Measurements from ENCODE around the gene PSMD3. TPM values are rescaled to one million over a fixed set of nuclear protein-coding genes. Genes with fewer than 3 reads are reported as not detected.

The PSMD3 gene
- total RNA-seq, 1 experiment from 2014 or later: 174 TPM

- no peaks in the 10 kb centered on the region for H3K23me2 ChIP-seq (ENCODE audit: insufficient read length, low read depth, low read length, poor library complexity, severe bottlenecking)
- peaks cover 9 to 20% of the 10 kb centered on the region in 2 experiments for H3K4me1 Mint-ChIP-seq
- no CpG with 5 or more reads among the region's 3 CpGs for WGBS (ENCODE audit: extremely low coverage, insufficient read length, low lambda C conversion rate)
- no peak overlapping the region for H2AK5ac ChIP-seq (ENCODE audit: insufficient read length, low read length)
- H3K36me3 Mint-ChIP-seq (ENCODE audit: insufficient read depth in 1 of 3, low read depth in 3 of 3): no peaks in the 10 kb centered on the region
- no peak for DNase-seq
- no peaks in the 10 kb centered on the region; the same call in 1 of the 2 replicates for H3K4me1 ChIP-seq (ENCODE audit: insufficient read depth, low read length)
- H2BK5ac ChIP-seq (ENCODE audit: insufficient read length, low read length): no peak overlapping the region
- no peak overlapping the region for H3K4me3 Mint-ChIP-seq
- H3K79me2 ChIP-seq (ENCODE audit: insufficient read depth, low read length): no peaks in the 10 kb centered on the region
- no peak overlapping the region for H2BK20ac ChIP-seq (ENCODE audit: low read depth, low read length, poor library complexity, severe bottlenecking)
- no peak overlapping the region; a peak in 1 of 7 replicates for H3K27ac Mint-ChIP-seq
- H3K27me3 ChIP-seq (ENCODE audit: insufficient read depth, low read length): no peaks in the 10 kb centered on the region
- H4K91ac ChIP-seq (ENCODE audit: insufficient read length, low read depth, low read length): no peak overlapping the region
- no peak overlapping the region for H3K9ac ChIP-seq (ENCODE audit: extremely low read depth, insufficient read length, low read length)
- no peak overlapping the region for H4K5ac ChIP-seq (ENCODE audit: insufficient read length, low read depth, low read length)
- H2BK120ac ChIP-seq (ENCODE audit: low read depth, low read length, poor library complexity, severe bottlenecking): no peak overlapping the region
- H3K14ac ChIP-seq (ENCODE audit: insufficient read depth, low read length): no peak overlapping the region
- H3T11ph ChIP-seq (ENCODE audit: low read length): no peak overlapping the region
- no peak overlapping the region for H2BK15ac ChIP-seq (ENCODE audit: low read depth, low read length)
- no peaks in the 10 kb centered on the region for H3K9me3 Mint-ChIP-seq
- no peak overlapping the region for H3K27ac ChIP-seq (ENCODE audit: insufficient read length, low read depth, low read length)
- H3K4me2 ChIP-seq (ENCODE audit: insufficient read depth, insufficient read length, low read length): no peak overlapping the region
- no peak overlapping the region for H3K23ac ChIP-seq (ENCODE audit: insufficient read length, low read depth, low read length)
- no peaks in the 10 kb centered on the region; the same call in 1 of the 2 replicates for H3K27me3 Mint-ChIP-seq (ENCODE audit: low read depth)
- no peaks in the 10 kb centered on the region for H4K20me1 ChIP-seq (ENCODE audit: control insufficient read depth, insufficient read depth, insufficient read length)
- no peak overlapping the region for H4K8ac ChIP-seq (replicated peaks; ENCODE audit: insufficient read length, low read depth, low read length)
- H3K9me3 ChIP-seq (ENCODE audit: control insufficient read depth, low read depth, low read length): no peaks in the 10 kb centered on the region
- H3K79me1 ChIP-seq (ENCODE audit: insufficient read depth, low read depth, low read length, poor library complexity, severe bottlenecking): no peaks in the 10 kb centered on the region
- no peak overlapping the region for H3K4ac ChIP-seq (ENCODE audit: low read depth, low read length)
- no peak overlapping the region for H3K18ac ChIP-seq (ENCODE audit: insufficient read length, low read depth, low read length)
- TF ChIP-seq CTCF (conservative IDR thresholded peaks at IDR 0.05): no peak
- no peak overlapping the region for H2BK12ac ChIP-seq (ENCODE audit: insufficient read length, low read depth, low read length)
- H2AFZ ChIP-seq (ENCODE audit: low read length): no peak overlapping the region
- H3K56ac ChIP-seq (ENCODE audit: insufficient read length, low read depth, low read length): no peak overlapping the region
Measured at GRCh38 chr17:39935909-39936308, 44.7 kb upstream of the PSMD3 start.
